Tibial nerve (tissue), 4 donors: ENCODE results near the gene BRPF3.

ENCODE experiments used
- CTCF ChIP-seq, 5 experiments: fragments of 200-600 bp in 3 of 5; fragments of 450-650 bp in 2 of 5; sonication (generic) in 3 of 5; IDR thresholded peaks; one replicate each; pipeline ENCODE4 v1.5.1; 2016 to 2019; ENCODE audit warnings: antibody characterized with exemption in 5 of 5, mild to moderate bottlenecking in 3 of 5, moderate library complexity in 2 of 5
- EP300 ChIP-seq, 2 donors: sonication (generic); formaldehyde crosslinking; IDR thresholded peaks; one replicate each; pipeline ENCODE4 v1.6.1; 2017; ENCODE audit warnings: antibody characterized with exemption in 2 of 2, mild to moderate bottlenecking in 1 of 2
- POLR2A ChIP-seq, 2 donors: fragments of 450-650 bp; IDR thresholded peaks; one replicate each; pipeline ENCODE4 v1.6.1; 2017; ENCODE audit warnings: antibody characterized with exemption in 2 of 2, mild to moderate bottlenecking in 2 of 2, moderate library complexity in 2 of 2

GRCh38 chr6:36217946-36218345 is 21.4 kb downstream of the BRPF3 start:
- TF ChIP-seq CTCF (IDR thresholded peaks at IDR 0.05), result no peak
- no peak for TF ChIP-seq POLR2A (IDR thresholded peaks at IDR 0.05)
- TF ChIP-seq EP300 (IDR thresholded peaks at IDR 0.05), result no peak
